GM12873 (cell line): ENCODE data around the gene RAB30.

Source experiments
- TF ChIP-seq, protein P1 (sequence below): IDR thresholded peaks from 2 replicates; pipeline ENCODE4 v1.5.1; 2012; ENCODE audit warnings: low read depth, mild to moderate bottlenecking, moderate library complexity, low read length, control low read depth; ENCODE audit not compliant: insufficient read depth; ENCODE audit errors: missing control alignments

Gene RAB30

GRCh38 chr11:82978422-82979099, 93.1 kb downstream of the RAB30 start:
- TF ChIP-seq, protein P1, sequence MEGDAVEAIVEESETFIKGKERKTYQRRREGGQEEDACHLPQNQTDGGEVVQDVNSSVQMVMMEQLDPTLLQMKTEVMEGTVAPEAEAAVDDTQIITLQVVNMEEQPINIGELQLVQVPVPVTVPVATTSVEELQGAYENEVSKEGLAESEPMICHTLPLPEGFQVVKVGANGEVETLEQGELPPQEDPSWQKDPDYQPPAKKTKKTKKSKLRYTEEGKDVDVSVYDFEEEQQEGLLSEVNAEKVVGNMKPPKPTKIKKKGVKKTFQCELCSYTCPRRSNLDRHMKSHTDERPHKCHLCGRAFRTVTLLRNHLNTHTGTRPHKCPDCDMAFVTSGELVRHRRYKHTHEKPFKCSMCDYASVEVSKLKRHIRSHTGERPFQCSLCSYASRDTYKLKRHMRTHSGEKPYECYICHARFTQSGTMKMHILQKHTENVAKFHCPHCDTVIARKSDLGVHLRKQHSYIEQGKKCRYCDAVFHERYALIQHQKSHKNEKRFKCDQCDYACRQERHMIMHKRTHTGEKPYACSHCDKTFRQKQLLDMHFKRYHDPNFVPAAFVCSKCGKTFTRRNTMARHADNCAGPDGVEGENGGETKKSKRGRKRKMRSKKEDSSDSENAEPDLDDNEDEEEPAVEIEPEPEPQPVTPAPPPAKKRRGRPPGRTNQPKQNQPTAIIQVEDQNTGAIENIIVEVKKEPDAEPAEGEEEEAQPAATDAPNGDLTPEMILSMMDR = no peak

DNA sequence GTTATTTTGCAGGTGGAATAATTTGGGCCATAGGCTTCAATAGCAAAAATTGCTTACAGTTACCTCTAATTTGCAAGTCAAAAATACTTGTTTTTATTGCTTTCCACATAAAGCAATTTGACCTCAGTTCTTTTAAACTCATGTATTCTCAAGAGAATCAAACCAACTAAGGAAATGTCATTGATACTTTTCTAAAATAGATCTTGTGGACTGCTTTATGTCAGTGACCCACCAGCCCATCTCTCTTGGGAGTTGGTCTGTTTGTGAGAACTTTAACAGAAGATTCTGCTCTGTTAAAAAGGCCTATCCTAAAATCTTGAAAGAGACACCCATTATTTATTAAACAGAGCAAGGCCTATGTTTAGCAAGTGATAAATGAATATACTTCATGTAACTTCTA, 94.9 kb downstream of the RAB30 start:
- TF ChIP-seq, protein P1 = no peak

GRCh38 chr11:82975882-82976281, 95.8 kb downstream of the RAB30 start:
- TF ChIP-seq, protein P1 = no peak

DNA sequence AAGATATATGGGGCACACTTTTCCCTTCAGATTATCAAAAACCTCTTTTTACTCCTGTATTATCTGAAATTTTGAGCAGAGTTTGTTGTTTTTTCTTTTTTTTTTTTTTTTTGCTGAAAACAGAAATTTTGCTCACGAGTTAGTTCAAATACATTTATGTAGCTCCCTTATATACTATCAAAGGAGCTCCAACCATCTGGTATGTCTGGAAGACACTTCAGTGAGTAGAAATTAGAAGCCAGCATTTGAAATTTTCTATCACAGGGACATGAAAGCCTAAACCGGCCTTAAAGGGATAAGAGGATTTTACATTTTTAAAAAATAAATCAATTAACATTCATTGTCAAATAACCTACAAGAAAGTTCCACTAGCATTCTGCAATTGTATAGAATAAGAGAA, 96.8 kb downstream of the RAB30 start:
- TF ChIP-seq, protein P1 = no peak

DNA sequence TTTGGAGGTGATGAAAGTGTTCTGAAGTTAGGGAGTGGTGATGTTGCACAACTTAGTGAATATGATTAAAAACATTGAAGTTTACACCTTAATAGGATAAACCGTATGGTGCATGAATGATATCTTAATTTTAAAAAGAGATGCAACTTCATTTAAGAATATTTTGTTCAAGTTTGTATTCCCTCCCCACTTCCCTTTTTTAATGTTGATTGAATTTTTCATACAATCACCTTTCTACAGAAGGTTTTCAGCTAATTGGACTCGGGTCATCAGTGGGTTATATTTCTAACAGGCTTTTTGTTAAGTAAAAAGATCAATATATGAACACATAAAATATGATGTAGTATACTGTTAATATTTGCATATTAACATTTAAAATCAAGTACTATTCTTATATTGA, 97.6 kb downstream of the RAB30 start:
- TF ChIP-seq, protein P1 = no peak

GRCh38 chr11:82972103-82972502, 99.6 kb downstream of the RAB30 start:
- TF ChIP-seq, protein P1 = no peak

DNA sequence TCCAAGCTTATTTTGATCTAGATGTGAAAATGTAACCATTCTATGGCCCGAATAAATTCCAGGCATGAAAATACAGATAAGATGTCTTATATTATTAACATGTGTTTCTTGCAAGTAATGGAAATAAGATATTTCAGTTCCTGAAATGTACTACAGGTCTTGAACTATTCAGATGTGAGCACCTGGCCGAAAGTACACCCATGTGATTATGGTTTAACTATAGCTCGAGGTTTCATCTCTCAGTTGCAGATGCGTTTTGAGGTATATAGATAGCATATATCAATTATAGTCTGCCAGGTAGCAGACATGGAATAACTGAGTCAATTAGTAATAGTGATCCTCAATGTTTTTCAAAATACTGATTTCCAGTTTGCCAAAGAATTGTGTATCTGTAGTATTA, 101.9 kb downstream of the RAB30 start:
- TF ChIP-seq, protein P1 = no peak

DNA sequence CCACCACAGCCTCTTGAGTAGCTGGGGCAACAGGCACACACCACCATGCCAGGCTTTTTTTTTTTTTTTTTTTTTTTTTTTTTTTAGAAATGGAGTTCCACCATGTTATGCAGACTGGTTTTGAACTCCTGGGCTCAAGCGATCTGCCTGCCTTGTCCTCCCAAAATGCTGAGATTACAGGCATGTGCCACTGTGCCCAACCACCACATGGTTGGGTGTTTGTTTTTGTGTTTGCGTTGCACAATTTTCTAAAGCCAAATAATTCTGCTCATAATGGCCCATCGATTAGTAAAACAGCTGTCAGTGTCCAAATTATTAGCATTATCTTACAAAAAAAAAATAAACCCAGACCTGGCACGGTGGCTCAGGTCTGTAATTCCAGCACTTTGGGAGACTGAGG, 104.3 kb downstream of the RAB30 start:
- TF ChIP-seq, protein P1 = no peak
